Osteocyte (in vitro differentiated cells): ENCODE results near the gene MRPL22. TPM values are rescaled to one million over a fixed set of nuclear protein-coding genes. Genes with fewer than 3 reads are reported as not detected.

Experiments used
- DNase-seq: peaks from one replicate; pipeline ENCODE4 v3.0.0; 2021; ENCODE audit warnings: mixed read lengths; ENCODE audit not compliant: unreplicated experiment; ENCODE audit errors: extremely low spot score
- H3K27ac Mint-ChIP-seq: one replicate; pipeline ENCODE4 v1.8.0; 2021; ENCODE audit warnings: mild to moderate bottlenecking, mixed read lengths; ENCODE audit not compliant: unreplicated experiment
- H3K27me3 Mint-ChIP-seq: one replicate; pipeline ENCODE4 v1.8.0; 2021; ENCODE audit warnings: mixed read lengths; ENCODE audit not compliant: unreplicated experiment
- H3K36me3 Mint-ChIP-seq: one replicate; pipeline ENCODE4 v1.8.0; 2021; ENCODE audit warnings: mixed read lengths; ENCODE audit not compliant: unreplicated experiment
- H3K4me1 Mint-ChIP-seq: one replicate; pipeline ENCODE4 v1.8.0; 2021; ENCODE audit warnings: mixed read lengths; ENCODE audit not compliant: unreplicated experiment
- H3K4me3 Mint-ChIP-seq: one replicate; pipeline ENCODE4 v1.8.0; 2021; ENCODE audit warnings: mild to moderate bottlenecking, moderate library complexity, mixed read lengths; ENCODE audit not compliant: unreplicated experiment
- H3K9me3 Mint-ChIP-seq: one replicate; pipeline ENCODE4 v1.8.0; 2021; ENCODE audit warnings: mixed read lengths; ENCODE audit not compliant: unreplicated experiment
- CTCF ChIP-seq: fragments of 200-600 bp; sonication (generic); IDR thresholded peaks from 2 replicates; pipeline ENCODE4 v1.5.0; 2021; ENCODE audit warnings: antibody characterized with exemption, mild to moderate bottlenecking, moderate library complexity
- total RNA-seq: library from RNA; stranded (reverse); gene quantifications from 2 replicates; pipeline ENCODE4 v1.2.1, GENCODE V29; 2021

MRPL22 gene
- total RNA-seq, 1 donor from 2014 or later = 39.1 TPM

DNA sequence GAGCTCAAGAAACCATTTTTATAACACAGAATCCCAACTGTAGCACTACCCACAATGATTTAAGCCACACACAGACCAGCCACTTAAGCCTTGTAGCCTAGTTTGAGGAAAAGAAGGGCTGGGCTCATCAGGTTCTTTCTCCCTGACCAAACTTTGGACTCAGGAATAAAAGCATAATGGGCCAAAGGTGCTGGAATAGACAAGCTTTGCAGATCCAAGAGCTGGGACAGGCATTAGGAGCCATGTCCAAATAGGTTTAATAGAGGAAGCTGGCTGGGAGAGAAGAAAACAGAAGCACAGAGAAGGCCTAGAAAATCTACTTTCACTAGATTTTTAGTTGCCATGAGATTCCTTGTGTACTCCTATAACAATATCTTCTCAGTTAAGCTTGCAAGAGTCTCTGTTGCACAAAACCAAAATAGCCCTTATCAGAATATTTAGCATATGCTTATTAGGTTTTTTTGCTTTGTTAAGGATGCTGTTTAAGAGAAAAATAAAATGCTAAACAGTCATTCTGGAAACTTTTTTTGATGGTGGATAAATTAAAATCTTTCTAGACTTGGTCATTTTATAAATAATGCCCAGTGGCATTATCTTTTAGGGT, 44.2 kb upstream of the MRPL22 start:
- no peak for TF ChIP-seq CTCF
- peaks cover 45% of the 10 kb centered on the region for H3K4me1 Mint-ChIP-seq
- no peak overlapping the region for H3K4me3 Mint-ChIP-seq
- no peak for DNase-seq
- no peak overlapping the region for H3K27ac Mint-ChIP-seq
- H3K9me3 Mint-ChIP-seq = no peaks in the 10 kb centered on the region
- no peaks in the 10 kb centered on the region for H3K27me3 Mint-ChIP-seq
- peaks cover 62% of the 10 kb centered on the region for H3K36me3 Mint-ChIP-seq

- Mint-ChIP-seq H3K4me1 (peaks cover 60% of the 10 kb centered on the region), H3K27me3 (no peaks in the 10 kb centered on the region), H3K9me3 (no peaks in the 10 kb centered on the region), H3K4me3 (no peak overlapping the region), H3K27ac (no peak overlapping the region), H3K36me3 (peaks cover 64% of the 10 kb centered on the region)
- DNase-seq = no peak
- no peak for TF ChIP-seq CTCF
These were observed 42.7 kb upstream of the MRPL22 start for GRCh38 chr5:154898210-154898609.

- peaks cover 63% of the 10 kb centered on the region for H3K36me3 Mint-ChIP-seq
- H3K27me3 Mint-ChIP-seq = no peaks in the 10 kb centered on the region
- H3K4me3 Mint-ChIP-seq = no peak overlapping the region
- no peak for TF ChIP-seq CTCF
- peaks cover 56% of the 10 kb centered on the region for H3K4me1 Mint-ChIP-seq
- peak overlapping the region; percentile 84 for H3K27ac Mint-ChIP-seq
- H3K9me3 Mint-ChIP-seq = no peaks in the 10 kb centered on the region
- DNase-seq = no peak
These were observed 41.6 kb upstream of the MRPL22 start for GRCh38 chr5:154899151-154899816.

- Mint-ChIP-seq H3K4me1 (peaks cover 54% of the 10 kb centered on the region), H3K27me3 (no peaks in the 10 kb centered on the region), H3K27ac (peak overlapping the region; percentile 87), H3K4me3 (no peak overlapping the region), H3K9me3 (no peaks in the 10 kb centered on the region), H3K36me3 (peaks cover 64% of the 10 kb centered on the region)
- TF ChIP-seq CTCF = no peak
- DNase-seq = no peak
These were observed 40.8 kb upstream of the MRPL22 start for GRCh38 chr5:154900066-154900465.

- H3K27ac Mint-ChIP-seq = peak overlapping the region; percentile 87
- DNase-seq = no peak
- peaks cover 51% of the 10 kb centered on the region for H3K4me1 Mint-ChIP-seq
- no peaks in the 10 kb centered on the region for H3K9me3 Mint-ChIP-seq
- TF ChIP-seq CTCF = no peak
- no peaks in the 10 kb centered on the region for H3K27me3 Mint-ChIP-seq
- peaks cover 52% of the 10 kb centered on the region for H3K36me3 Mint-ChIP-seq
- H3K4me3 Mint-ChIP-seq = no peak overlapping the region
These were observed 39.6 kb upstream of the MRPL22 start for GRCh38 chr5:154901276-154901675.
